ENCODE results near the gene UHRF1. TPM values are rescaled to one million over a fixed set of nuclear protein-coding genes. Genes with fewer than 3 reads are reported as not detected.
A peak's percentile ranks its signal among the peaks of the same experiment; 100 is the strongest.

UHRF1 gene
- total RNA-seq, 1 donor from 2014 or later = 16.8 TPM

DNA sequence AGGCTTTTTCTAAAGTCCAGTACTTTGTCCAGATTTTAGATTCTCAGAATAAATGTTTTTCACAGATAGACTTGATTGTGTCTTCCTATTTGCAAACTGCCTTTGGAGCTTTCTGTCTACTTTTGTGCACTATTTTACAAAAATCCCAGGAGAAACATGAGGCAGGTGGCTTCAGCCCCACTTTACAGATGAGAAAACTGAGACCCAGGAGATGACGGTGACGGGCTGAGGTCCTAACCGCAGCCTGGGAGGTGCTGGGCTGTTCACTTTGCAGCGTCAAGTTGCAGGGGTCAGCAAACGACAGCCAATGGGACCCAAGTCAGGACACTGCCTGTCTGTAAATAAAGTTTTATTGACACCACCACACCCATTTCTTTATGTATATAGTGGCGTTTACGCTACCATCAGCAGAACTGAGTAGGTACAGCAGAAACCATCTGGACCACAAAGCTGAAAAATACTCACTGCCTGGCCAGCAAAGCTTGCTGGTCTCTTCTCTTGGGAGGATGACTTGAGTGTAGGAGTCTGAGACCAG is 52.9 kb downstream of the UHRF1 start:
- Mint-ChIP-seq H3K4me1 (ENCODE audit: unreplicated experiment) (no peaks in the 10 kb centered on the region), H3K27me3 (ENCODE audit: unreplicated experiment) (peaks cover 4% of the 10 kb centered on the region), H3K27ac (ENCODE audit: unreplicated experiment) (no peak overlapping the region), H3K36me3 (ENCODE audit: low read depth, unreplicated experiment) (peaks cover 4% of the 10 kb centered on the region), H3K4me3 (ENCODE audit: unreplicated experiment) (no peak overlapping the region), H3K9me3 (ENCODE audit: unreplicated experiment) (no peaks in the 10 kb centered on the region)
- no peak for DNase-seq (ENCODE audit: low spot score)
- TF ChIP-seq, protein P1, sequence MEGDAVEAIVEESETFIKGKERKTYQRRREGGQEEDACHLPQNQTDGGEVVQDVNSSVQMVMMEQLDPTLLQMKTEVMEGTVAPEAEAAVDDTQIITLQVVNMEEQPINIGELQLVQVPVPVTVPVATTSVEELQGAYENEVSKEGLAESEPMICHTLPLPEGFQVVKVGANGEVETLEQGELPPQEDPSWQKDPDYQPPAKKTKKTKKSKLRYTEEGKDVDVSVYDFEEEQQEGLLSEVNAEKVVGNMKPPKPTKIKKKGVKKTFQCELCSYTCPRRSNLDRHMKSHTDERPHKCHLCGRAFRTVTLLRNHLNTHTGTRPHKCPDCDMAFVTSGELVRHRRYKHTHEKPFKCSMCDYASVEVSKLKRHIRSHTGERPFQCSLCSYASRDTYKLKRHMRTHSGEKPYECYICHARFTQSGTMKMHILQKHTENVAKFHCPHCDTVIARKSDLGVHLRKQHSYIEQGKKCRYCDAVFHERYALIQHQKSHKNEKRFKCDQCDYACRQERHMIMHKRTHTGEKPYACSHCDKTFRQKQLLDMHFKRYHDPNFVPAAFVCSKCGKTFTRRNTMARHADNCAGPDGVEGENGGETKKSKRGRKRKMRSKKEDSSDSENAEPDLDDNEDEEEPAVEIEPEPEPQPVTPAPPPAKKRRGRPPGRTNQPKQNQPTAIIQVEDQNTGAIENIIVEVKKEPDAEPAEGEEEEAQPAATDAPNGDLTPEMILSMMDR (IDR thresholded peaks at IDR 0.05; ENCODE audit: unreplicated experiment) = no peak

DNA sequence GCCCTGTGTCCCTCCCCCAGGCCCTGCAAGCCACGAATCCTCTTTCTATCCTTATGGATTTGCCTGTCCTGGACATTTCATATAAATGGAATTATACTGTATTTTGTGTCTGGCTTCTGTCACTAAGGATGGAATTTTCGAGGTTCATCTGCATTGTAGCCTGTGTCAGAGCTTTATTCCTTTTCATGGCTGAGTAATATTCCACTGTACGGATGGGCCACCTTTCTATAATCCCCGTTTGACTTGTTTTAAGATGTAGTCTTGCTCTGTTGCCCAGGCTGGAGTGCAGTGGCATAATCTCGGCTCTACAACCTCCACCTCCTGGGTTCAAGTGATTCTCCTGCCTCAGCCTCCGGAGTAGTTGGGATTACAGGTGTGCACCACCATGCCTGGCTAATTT is 55.8 kb downstream of the UHRF1 start:
- H3K27me3 Mint-ChIP-seq (ENCODE audit: unreplicated experiment) = peaks cover 5% of the 10 kb centered on the region
- peaks cover 5% of the 10 kb centered on the region for H3K4me1 Mint-ChIP-seq (ENCODE audit: unreplicated experiment)
- TF ChIP-seq, protein P1 (IDR thresholded peaks at IDR 0.05; ENCODE audit: unreplicated experiment) = no peak

DNA sequence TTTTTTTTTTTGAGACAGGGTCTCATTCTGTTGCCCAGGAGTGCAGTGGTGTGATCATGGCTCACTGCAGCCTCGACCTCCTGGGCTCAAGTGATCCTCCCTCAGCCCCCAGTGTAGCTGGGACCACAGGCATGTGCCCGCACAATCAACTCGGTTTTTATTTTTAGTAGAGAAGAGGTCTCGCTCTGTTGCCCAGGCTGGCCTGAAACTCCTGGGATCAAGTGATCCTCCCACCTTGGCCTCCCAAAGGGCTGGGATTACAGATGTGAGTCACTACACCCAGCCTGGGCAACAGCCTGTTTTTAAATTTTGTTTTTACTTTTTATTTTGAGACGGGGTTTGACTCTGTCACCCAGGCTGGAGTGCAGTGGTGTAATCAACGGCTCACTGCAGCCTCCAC is 57.3 kb downstream of the UHRF1 start:
- no peak for DNase-seq (ENCODE audit: low spot score)
- Mint-ChIP-seq H3K4me3 (ENCODE audit: unreplicated experiment) (no peak overlapping the region), H3K9me3 (ENCODE audit: unreplicated experiment) (no peaks in the 10 kb centered on the region), H3K27ac (ENCODE audit: unreplicated experiment) (no peak overlapping the region), H3K36me3 (ENCODE audit: low read depth, unreplicated experiment) (peaks cover 4% of the 10 kb centered on the region), H3K4me1 (ENCODE audit: unreplicated experiment) (peaks cover 20% of the 10 kb centered on the region), H3K27me3 (ENCODE audit: unreplicated experiment) (peaks cover 11% of the 10 kb centered on the region)
- TF ChIP-seq, protein P1 (IDR thresholded peaks at IDR 0.05; ENCODE audit: unreplicated experiment) = no peak

More for the DNA sequence above, 55.8 kb downstream of the UHRF1 start:
- H3K4me3 Mint-ChIP-seq (ENCODE audit: unreplicated experiment) = no peak overlapping the region
- H3K36me3 Mint-ChIP-seq (ENCODE audit: low read depth, unreplicated experiment) = peaks cover 4% of the 10 kb centered on the region
- DNase-seq (ENCODE audit: low spot score) = no peak
- no peak overlapping the region for H3K27ac Mint-ChIP-seq (ENCODE audit: unreplicated experiment)
- H3K9me3 Mint-ChIP-seq (ENCODE audit: unreplicated experiment) = no peaks in the 10 kb centered on the region

DNA sequence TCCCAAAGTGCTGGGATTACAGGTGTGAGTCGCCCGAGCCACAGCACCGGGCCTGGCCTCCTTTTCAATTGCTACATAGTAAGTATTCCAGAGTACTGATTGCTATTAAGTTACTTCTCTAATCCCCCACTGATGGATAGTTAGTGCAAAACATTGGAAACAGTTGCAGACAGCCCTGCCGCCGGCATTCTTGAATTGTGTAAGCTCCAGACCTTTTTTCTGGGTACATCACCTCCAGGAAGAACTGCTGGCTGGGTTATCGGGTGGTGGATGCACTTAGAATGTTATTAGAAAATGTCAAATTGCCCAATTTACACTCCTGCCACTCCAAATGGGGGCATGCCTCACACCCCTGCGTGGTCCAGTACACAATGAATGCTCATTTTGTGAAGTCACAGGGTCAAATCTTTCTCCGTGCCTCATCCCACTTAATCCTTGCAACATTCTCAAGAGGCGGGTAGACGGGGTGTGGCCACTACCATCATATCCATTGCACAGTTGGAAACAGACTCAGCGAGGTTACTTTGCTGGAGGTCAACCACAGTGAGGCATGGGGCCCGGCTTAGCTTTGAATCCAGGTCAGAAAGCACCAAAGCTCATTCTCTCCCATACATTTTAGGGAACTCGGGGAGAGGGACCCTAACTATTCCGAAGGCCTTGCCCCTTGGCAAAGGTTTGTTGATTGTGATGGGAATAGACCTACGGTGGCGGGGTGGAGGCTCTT is 58.6 kb downstream of the UHRF1 start:
- H3K4me1 Mint-ChIP-seq (ENCODE audit: unreplicated experiment) = peaks cover 22% of the 10 kb centered on the region
- peaks cover 12% of the 10 kb centered on the region for H3K27me3 Mint-ChIP-seq (ENCODE audit: unreplicated experiment)
- H3K4me3 Mint-ChIP-seq (ENCODE audit: unreplicated experiment) = peak overlapping the region; percentile 21
- H3K36me3 Mint-ChIP-seq (ENCODE audit: low read depth, unreplicated experiment) = peaks cover 4% of the 10 kb centered on the region
- TF ChIP-seq, protein P1 (IDR thresholded peaks at IDR 0.05; ENCODE audit: unreplicated experiment) = no peak
- DNase-seq (ENCODE audit: low spot score) = no peak
- H3K27ac Mint-ChIP-seq (ENCODE audit: unreplicated experiment) = peak overlapping the region; percentile 18
- no peaks in the 10 kb centered on the region for H3K9me3 Mint-ChIP-seq (ENCODE audit: unreplicated experiment)
